WI38 (cell line): ENCODE data around the gene CCDC138.

Experiments
- H3K4me3 ChIP-seq: 2 replicates; pipeline ENCODE4 v1.5.1; 2011; ENCODE audit warnings: low read depth, mild to moderate bottlenecking, control low read depth, low read length
- CTCF ChIP-seq: IDR thresholded peaks from 2 replicates; pipeline ENCODE4 v1.5.1; 2012; ENCODE audit warnings: low read depth, mild to moderate bottlenecking, control low read depth, low read length

The CCDC138 gene

DNA sequence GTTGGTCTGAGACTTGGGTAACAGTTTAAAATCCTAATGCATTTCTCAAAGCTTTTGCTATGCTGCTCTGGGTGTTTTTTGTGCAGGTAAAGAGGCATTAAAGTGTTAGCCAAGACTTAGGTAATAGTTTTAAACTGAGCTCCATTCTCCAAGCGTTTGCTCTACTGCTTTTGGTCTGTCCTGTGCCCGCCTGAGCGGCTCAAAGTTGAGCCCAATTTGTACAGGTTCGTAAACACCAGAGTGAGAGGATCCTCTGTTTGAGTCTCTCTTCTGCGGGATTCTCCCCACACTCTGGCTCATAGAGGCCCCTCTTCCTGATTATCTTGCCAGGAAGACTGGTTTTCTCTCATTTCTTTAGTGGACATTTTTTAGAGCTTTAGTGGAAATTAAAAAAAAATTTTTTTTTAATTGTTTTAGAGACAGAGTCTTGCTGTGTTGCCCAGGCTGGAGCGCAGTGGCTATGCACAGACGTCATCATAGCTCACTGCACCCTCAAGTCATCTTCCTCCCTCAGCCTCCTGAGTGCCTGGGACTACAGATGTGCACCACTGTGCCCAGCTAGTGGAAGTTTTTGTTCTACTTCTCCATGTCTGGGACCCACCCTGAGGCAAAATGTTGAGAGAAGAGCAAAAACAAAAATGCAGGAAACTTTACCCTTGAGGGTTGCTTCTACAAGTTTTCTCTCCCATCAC is 16.6 kb downstream of the CCDC138 start:
- TF ChIP-seq CTCF = no peak

GRCh38 chr2:108805032-108805431 is 18.5 kb downstream of the CCDC138 start:
- TF ChIP-seq CTCF = no peak
- no peak overlapping the region for H3K4me3 ChIP-seq

More for the DNA sequence above, 16.6 kb downstream of the CCDC138 start:
- no peak overlapping the region for H3K4me3 ChIP-seq

DNA sequence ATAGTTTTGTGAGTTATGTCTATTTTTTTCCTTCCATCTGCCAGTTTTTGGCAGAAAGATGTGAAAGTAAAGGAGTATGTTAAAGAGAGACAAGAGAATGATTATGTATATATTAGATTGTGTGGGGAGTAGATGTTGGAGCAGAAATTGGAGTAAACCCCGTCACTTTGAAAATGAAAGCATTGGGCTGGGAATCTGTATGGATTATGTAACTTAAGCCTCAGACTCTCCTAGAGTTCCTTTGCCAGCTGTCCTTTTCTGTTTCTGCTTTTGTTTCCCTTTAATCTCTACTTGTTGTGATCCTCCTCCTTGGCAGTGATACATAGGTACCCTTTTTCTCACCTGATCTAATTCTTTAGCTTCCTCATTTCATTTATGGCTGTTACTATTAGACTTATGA is 19.2 kb downstream of the CCDC138 start:
- no peak for TF ChIP-seq CTCF
- H3K4me3 ChIP-seq = no peak overlapping the region

GRCh38 chr2:108806371-108807113 is 20.0 kb downstream of the CCDC138 start:
- H3K4me3 ChIP-seq = no peak overlapping the region
- TF ChIP-seq CTCF = no peak

DNA sequence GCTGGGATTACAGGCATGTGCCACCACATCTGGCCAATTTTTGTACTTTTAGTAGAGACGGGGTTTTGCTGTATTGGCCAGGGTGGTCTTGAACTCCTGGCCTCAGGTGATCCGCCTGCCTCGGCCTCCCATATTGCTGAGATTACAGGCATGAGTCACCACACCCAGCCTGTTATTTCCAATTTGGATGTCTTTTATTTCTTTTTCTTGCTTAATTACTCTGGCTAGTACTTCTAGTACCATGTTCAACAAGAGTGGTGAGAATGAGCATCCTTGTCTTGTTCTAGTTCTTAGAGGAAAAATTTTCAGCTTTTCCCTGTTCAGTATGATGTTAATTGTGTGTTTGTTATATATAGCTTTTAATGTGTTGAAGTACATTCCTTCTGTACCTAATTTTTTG is 23.4 kb downstream of the CCDC138 start:
- no peak overlapping the region for H3K4me3 ChIP-seq
- no peak for TF ChIP-seq CTCF

DNA sequence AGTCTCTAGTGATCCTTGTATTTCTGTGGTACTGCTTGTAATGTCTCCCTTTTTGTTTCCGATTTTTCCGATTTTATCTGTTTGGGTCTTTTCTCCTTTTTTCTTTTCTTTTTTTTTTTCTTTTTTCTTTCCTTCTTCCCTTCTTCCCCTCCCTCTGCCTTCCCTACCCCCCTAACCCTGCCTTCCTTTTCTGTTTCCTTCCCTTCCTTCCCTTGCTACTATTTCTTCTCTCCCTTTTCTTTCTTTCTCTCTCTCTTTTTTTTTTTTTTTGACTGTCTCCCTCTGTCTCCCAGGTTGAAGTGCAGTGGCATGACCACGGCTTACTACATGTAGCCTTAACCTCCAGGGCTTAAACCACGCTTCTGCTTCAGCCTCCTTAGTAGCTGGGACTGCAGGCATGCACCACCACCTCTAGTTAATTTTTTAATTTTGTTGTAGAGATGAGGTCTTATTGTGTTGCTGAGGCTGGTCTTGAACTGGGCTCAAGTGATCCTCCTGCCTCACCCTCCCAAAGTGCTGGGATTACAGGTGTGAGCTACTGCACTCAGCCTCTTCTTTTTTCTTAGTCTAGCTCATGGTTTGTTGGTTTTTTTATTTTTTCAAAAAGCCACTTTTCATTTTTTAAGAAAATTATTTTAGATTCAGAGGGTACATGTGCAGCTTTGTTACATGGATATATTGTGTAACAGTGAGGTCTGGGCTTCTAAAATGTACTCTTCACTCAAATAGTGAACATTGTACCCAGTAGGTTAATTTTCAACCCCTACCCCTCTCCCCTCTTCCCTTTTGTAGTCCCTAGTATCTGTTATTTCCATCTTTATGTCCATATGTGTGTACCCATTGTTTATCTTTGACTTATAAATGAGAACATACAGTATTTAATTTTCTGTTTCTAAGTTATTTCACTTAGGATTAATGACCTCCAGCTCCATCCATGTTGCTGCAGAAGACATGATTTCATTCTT is 24.7 kb downstream of the CCDC138 start:
- H3K4me3 ChIP-seq = no peak overlapping the region
- no peak for TF ChIP-seq CTCF
